ENCODE measurements around the gene CPA4.

- TF ChIP-seq POLR2A (IDR thresholded peaks at IDR 0.05) (no peak), CTCF (IDR thresholded peaks at IDR 0.05) (no peak)
Observed at GRCh38 chr7:130332259-130333053, 39.5 kb downstream of the CPA4 start.
